ENCODE measurements around the gene POLR3C.

DNA sequence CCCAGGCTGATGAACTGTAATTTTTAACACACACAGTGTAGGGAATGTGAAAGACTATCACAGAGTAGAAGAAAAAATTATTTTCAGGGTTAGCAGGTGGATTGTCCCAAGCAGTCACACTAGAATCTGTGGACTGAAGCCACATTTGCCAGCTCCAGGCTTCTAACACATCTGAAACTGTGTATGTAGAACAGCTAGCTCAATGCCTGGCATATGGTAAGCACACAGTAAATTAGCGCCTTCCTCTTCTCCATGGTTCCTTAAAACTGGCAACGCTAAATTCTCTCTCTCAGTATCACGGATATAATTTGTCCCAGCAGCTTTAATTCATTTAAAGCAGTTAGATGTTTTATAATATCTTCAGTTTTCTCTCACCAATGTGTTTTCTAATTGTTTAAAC lies 19.0 kb downstream of the POLR3C start:
- TF ChIP-seq EZH2 (IDR thresholded peaks at IDR 0.05) (no peak), POLR2AphosphoS5 (IDR thresholded peaks at IDR 0.05; ENCODE audit: borderline replicate concordance, low read depth, low read length) (no peak)

All from SK-N-MC (cell line).